GM12874 (cell line): ENCODE measurements around the gene SEMA5A.

ENCODE experiments used
- CTCF ChIP-seq: IDR thresholded peaks from 2 replicates; pipeline ENCODE4 v1.5.1; 2011; ENCODE audit warnings: low read depth, mild to moderate bottlenecking, control low read depth, low read length, moderate library complexity; ENCODE audit not compliant: insufficient read depth

SEMA5A gene

GRCh38 chr5:9363449-9363848, 182.4 kb downstream of the SEMA5A start:
- TF ChIP-seq CTCF: no peak

- TF ChIP-seq CTCF: no peak
These were observed 182.8 kb downstream of the SEMA5A start for GRCh38 chr5:9363026-9363425.

- TF ChIP-seq CTCF: no peak
These were observed 183.3 kb downstream of the SEMA5A start for GRCh38 chr5:9362600-9362999.

- peak; percentile 81 for TF ChIP-seq CTCF
These were observed 184.0 kb downstream of the SEMA5A start for GRCh38 chr5:9361835-9362234.

GRCh38 chr5:9358961-9359685, 186.8 kb downstream of the SEMA5A start:
- no peak for TF ChIP-seq CTCF

GRCh38 chr5:9356351-9356825, 189.5 kb downstream of the SEMA5A start:
- no peak for TF ChIP-seq CTCF

- no peak for TF ChIP-seq CTCF
These were observed 191.4 kb downstream of the SEMA5A start for GRCh38 chr5:9354336-9355081.
